ENCODE data around the gene GPC3. TPM values are rescaled to one million over a fixed set of nuclear protein-coding genes. Genes with fewer than 3 reads are reported as not detected.

The GPC3 gene
- total and polyA plus RNA-seq, 2 of the 4 experiments (the other 2 are of a cell fraction): not detected

- Histone ChIP-seq H3K23ac (ENCODE audit: low read depth, low read length) (no peak overlapping the region), H3K4me1 (ENCODE audit: control insufficient read depth, insufficient read depth, low read length) (no peaks in the 10 kb centered on the region), H4K20me1 (ENCODE audit: insufficient read depth, low read length) (no peaks in the 10 kb centered on the region), H3K4me2 (ENCODE audit: low read depth, low read length) (no peak overlapping the region), H3K4me3 (ENCODE audit: insufficient read depth, low read depth, low read length) (no peak overlapping the region), H3K9me1 (ENCODE audit: insufficient read depth, low read length) (no peaks in the 10 kb centered on the region), H2BK15ac (ENCODE audit: low read depth, low read length) (no peak overlapping the region), H3K56ac (ENCODE audit: extremely low read depth, insufficient read depth, low read length) (no peak overlapping the region), H3K27me3 (ENCODE audit: control insufficient read depth, insufficient read depth, low read length) (no peaks in the 10 kb centered on the region), H2BK20ac (ENCODE audit: low read depth, low read length) (no peak overlapping the region), H3K9ac (ENCODE audit: low read depth, low read length) (no peak overlapping the region), H4K8ac (ENCODE audit: low read depth in 2 of 2, low read length in 2 of 2) (no peak overlapping the region), H3K4ac (ENCODE audit: low read depth, low read length) (no peak overlapping the region), H2AK5ac (ENCODE audit: low read depth, low read length) (no peak overlapping the region), H4K91ac (ENCODE audit: insufficient read depth, low read depth, low read length) (no peak overlapping the region), H3K79me1 (ENCODE audit: low read depth in 1 of 2, low read length in 2 of 2) (no peaks in the 10 kb centered on the region), H2BK120ac (ENCODE audit: low read depth, low read length) (no peak overlapping the region), H3K27ac (ENCODE audit: insufficient read depth, low read length) (no peak overlapping the region), H2AK9ac (replicated peaks; ENCODE audit: low read depth, low read length, poor library complexity) (no peak overlapping the region), H3K18ac (ENCODE audit: low read depth, low read length) (no peak overlapping the region), H3K9me3 (ENCODE audit: control insufficient read depth, insufficient read depth, low read length) (no peaks in the 10 kb centered on the region), H4K5ac (ENCODE audit: low read depth, low read length) (no peak overlapping the region), H2AFZ (replicated peaks; ENCODE audit: low read length, poor library complexity) (no peak overlapping the region), H2BK5ac (ENCODE audit: low read depth, low read length, poor library complexity, severe bottlenecking) (no peak overlapping the region), H3K14ac (replicated peaks; ENCODE audit: low read depth, low read length) (no peak overlapping the region), H3K36me3 (ENCODE audit: control insufficient read depth, insufficient read depth, low read length) (no peaks in the 10 kb centered on the region)
- intact Hi-C loops (cut with micrococcal nuclease) (no loop called here), in situ Hi-C loops (cut with MboI; ENCODE audit: low sequenced_read_pairs) (no loop called here), dilution Hi-C loops (cut with HindIII; ENCODE audit: low sequenced_read_pairs, unreplicated experiment) (no loop called here)
- BruUV-seq (replicated peaks): no TSS peak
- DNase-seq (no peak), ATAC-seq (ENCODE audit: low read depth) (no peak)
- ChIA-PET POLR2A (ENCODE audit: unreplicated experiment) (no interaction called here), CTCF (no interaction called here)
- no CpG with 5 or more reads among the region's 2 CpGs for WGBS, 2 experiments (ENCODE audit: extremely low coverage in 2 of 2, insufficient read length in 1 of 2)
- TF ChIP-seq BHLHE40 (IDR thresholded peaks at IDR 0.05; ENCODE audit: low read depth, low read length): no peak
- 0 out of 2 replicates have a peak, but pooled peaks have one; percentile 13 for TF ChIP-seq CTCF (conservative IDR thresholded peaks at IDR 0.05; ENCODE audit: low read depth, low read length)
Observed at GRCh38 chrX:133852837-133853356, 132.5 kb downstream of the GPC3 start.

Measured in IMR-90 (cell line).